HUES6 (cell line): ENCODE data around the gene TAF8.
"Not testable (repeated sequence)": the region's sequence is repeated elsewhere in the genome, so short reads cannot be mapped to it uniquely, and the experiment has no call there.

Source experiments
- H3K27ac ChIP-seq: 2 replicates; pipeline ENCODE4 v1.7.0; 2013; ENCODE audit warnings: low read depth, mild to moderate bottlenecking, low read length, inconsistent platforms
- H3K27me3 ChIP-seq: 2 replicates; pipeline ENCODE4 v1.6.1; 2013; ENCODE audit warnings: low read length; ENCODE audit not compliant: control insufficient read depth, insufficient read depth
- H3K36me3 ChIP-seq: 2 replicates; pipeline ENCODE4 v1.6.1; 2013; ENCODE audit warnings: low read length; ENCODE audit not compliant: control insufficient read depth, insufficient read depth
- H3K4me1 ChIP-seq: 2 replicates; pipeline ENCODE4 v1.6.1; 2013; ENCODE audit warnings: low read length; ENCODE audit not compliant: control insufficient read depth, insufficient read depth
- H3K4me3 ChIP-seq: 2 replicates; pipeline ENCODE4 v1.5.1; 2013; ENCODE audit warnings: low read depth, low read length
- H3K9ac ChIP-seq: one replicate; pipeline ENCODE4 v1.6.1; 2013; ENCODE audit warnings: mild to moderate bottlenecking, low read length
- H3K9me3 ChIP-seq: 2 replicates; pipeline ENCODE4 v1.6.1; 2013; ENCODE audit warnings: low read depth, low read length; ENCODE audit not compliant: control insufficient read depth, insufficient read depth

Gene TAF8

DNA sequence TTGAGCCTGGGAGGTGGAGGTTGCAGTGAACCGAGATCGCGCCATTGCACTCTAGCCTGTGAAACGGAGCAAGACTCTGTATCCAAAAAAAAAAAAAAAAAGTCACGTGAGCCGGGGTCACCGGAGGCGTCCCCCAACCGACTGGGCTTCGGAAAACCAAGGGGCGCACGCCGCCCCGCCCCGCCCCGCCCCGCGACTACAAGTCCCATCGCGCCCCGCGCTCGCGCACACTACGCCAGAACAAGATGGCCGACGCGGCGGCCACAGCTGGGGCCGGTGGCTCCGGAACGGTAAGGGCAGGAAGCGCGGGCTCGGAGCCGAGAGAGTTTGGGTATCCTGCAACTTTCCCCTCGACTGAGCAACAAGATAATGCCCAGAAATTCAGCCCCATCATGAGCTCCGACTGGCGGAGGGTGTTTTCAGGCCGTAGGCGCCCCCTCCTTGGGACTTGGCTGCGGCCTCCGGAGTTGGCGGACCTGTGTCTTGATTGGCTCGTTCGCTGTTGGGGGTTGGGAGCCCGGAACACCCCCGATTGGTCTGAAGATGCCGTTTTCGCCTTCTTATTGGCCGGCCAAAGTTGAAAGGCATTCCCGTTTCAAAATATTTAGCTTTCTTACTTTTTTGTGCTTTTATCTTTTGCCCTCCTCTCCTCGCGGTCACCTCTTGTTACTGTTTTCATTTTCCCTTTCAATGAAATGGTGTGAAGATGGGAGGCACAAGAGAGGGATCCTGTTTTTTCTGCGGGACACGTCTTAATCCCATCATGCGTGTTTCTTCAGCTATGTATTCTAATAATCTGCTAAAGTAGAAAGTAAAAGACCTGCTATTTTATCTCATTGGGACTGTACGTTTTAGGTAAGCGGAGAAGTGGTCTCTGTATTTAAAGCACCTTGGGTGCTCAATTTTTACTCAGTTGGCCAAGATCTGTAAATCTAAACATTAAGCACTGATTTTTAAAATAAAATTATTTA lies at the start of gene TAF8:
TSS of gene TAF8 (plus strand) at position 228 of the 971 bp plus-strand sequence. CDS start at position 246, 18 bp downstream.
- H3K4me1 ChIP-seq, result peaks cover 21% of the 10 kb centered on the region
- peaks cover 28% of the 10 kb centered on the region for H3K36me3 ChIP-seq
- H3K4me3 ChIP-seq, result peak within 1 kb of the TSS; percentile 97
- H3K27me3 ChIP-seq, result peaks cover 45% of the 10 kb centered on the region
- H3K27ac ChIP-seq, result peak within 1 kb of the TSS; percentile 97
- H3K9me3 ChIP-seq, result no peaks in the 10 kb centered on the region
- H3K9ac ChIP-seq, result peak within 1 kb of the TSS; percentile 99

GRCh38 chr6:42001506-42001905 lies 48.8 kb upstream of the TAF8 start:
- Histone ChIP-seq H3K27me3 (no peaks in the 10 kb centered on the region), H3K36me3 (no peaks in the 10 kb centered on the region), H3K9me3 (no peaks in the 10 kb centered on the region), H3K9ac (no peak overlapping the region), H3K27ac (no peak overlapping the region), H3K4me3 (no peak overlapping the region), H3K4me1 (no peaks in the 10 kb centered on the region)

- not testable (repeated sequence) for H3K4me1 ChIP-seq, H3K27ac ChIP-seq, H3K4me3 ChIP-seq, H3K27me3 ChIP-seq, H3K36me3 ChIP-seq, H3K9ac ChIP-seq, H3K9me3 ChIP-seq
Observed at GRCh38 chr6:42003658-42004057, 46.7 kb upstream of the TAF8 start.

DNA sequence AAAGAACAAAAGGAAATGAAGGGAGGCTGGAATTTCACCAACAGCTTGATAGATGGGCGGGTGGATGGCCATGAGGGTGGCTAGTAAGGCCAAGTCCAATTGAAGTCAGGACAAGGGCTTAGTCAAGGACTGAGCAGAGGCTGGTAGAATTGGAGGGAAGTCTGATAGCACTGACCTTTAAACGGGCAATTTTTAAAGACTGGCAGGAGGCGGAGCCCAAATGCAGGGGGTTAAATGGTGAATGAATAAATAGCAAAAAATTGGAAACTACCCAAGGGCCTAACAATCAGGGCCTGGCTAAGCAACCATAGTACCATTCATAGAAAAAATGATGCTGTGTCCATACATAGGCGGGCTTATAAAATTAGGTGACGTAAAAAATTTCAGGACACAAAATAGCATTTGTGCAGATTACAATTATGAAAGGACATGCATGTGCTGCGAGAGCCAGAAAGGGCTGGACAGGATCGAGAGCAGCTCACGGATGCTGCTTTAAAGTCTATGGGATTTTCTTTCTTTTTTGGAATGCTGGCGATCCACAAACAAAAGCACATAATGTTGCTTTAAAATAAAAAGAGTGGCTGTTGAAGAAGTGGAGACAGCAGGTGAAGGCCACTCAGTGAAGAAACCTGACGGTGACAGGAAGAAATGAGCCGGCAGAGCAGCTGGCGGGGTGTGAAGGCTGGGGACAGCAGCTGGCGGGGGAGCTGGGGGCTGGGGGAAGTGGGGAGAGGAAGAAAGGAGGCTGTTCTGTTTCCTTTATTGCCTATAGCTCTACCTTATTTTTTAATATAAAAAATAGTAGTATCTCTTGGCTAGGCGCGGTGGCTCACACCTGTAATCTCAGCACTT lies 42.8 kb upstream of the TAF8 start:
- Histone ChIP-seq H3K4me3 (no peak overlapping the region), H3K27ac (no peak overlapping the region)

GRCh38 chr6:42008138-42008528 lies 42.2 kb upstream of the TAF8 start:
- not testable (repeated sequence) for H3K4me3 ChIP-seq, H3K27me3 ChIP-seq, H3K36me3 ChIP-seq, H3K27ac ChIP-seq, H3K9me3 ChIP-seq, H3K9ac ChIP-seq
- peaks cover 11% of the 10 kb centered on the region for H3K4me1 ChIP-seq

More for the DNA sequence above, 42.8 kb upstream of the TAF8 start:
- Histone ChIP-seq H3K9me3 (no peaks in the 10 kb centered on the region), H3K27me3 (no peaks in the 10 kb centered on the region), H3K4me1 (peaks cover 11% of the 10 kb centered on the region), H3K9ac (no peak overlapping the region), H3K36me3 (no peaks in the 10 kb centered on the region)

DNA sequence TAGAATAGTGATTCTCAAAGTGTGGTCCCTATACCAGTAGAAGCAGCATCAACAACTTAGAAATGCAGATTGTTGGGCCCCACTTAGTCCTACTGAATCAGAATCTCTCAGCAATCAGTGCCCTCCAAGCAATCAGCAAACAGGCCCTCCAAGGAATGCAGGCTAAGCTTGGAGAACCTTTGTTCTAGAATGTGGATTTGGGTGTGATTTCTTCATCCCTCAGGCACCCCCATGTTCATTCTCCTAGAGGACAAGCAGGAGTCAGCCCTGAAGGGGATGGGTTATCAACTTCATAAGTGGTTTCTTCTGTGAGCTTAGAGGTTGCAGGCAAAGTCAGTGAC lies 40.5 kb upstream of the TAF8 start:
- no peak overlapping the region for H3K9ac ChIP-seq
- H3K36me3 ChIP-seq, result no peaks in the 10 kb centered on the region
- no peak overlapping the region for H3K27ac ChIP-seq
- H3K27me3 ChIP-seq, result no peaks in the 10 kb centered on the region
- no peak overlapping the region for H3K4me3 ChIP-seq
- H3K9me3 ChIP-seq, result no peaks in the 10 kb centered on the region
- H3K4me1 ChIP-seq, result peaks cover 11% of the 10 kb centered on the region

DNA sequence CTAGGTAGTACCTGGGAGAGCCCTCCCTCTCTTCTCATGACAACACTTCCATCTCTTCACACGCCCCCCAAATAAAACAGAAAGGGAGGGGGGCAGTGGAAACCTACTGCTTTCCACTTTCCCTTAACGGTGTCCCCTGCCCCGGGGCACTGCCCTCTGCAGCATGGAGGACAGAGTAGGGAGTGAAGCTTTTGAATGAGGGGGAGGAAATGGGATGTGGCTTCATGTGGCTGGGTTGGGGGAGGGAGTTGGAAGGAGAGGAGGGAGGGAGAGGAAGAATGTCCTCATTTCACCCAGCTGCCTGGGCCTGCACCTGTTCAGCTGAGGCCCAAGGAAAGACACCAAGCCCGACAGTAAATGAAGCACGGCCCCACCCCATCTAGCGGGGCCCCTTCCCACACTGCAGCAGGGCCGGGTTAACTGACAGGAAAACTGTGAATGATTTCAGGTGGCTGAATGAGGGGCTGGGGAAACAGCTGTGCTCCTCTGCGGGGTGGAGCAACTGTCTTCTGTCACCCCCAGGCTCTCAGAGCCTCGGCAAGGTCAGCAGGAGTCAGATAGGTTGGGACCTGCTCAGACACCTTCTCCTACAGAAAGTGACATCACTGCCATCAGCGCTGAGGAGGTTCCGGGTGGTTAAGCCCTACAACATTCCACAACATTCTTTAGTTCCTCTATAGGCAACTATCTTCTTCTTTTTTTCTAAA lies 40.0 kb upstream of the TAF8 start:
- H3K9ac ChIP-seq, result no peak overlapping the region

DNA sequence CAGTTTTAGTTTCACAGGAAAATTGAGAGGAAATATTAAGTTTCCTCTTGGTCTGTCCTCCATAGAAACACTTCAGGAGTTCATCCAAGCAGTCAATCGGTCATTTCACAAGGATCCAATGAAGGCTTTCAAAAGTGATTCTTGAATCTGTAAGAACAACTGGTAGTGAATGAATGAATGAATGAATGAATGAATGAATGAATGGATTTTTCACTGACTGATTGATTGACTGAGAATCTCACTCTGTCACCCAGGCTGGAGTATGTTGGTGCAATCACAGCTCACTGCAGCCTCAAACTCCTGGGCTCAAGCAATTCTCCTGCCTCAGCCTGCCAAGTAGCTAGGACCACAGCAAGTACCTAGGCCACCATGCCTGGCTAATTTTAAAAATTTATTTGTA lies 39.4 kb upstream of the TAF8 start:
- Histone ChIP-seq H3K9me3 (no peaks in the 10 kb centered on the region), H3K27ac (no peak overlapping the region), H3K27me3 (no peaks in the 10 kb centered on the region), H3K9ac (no peak overlapping the region), H3K4me1 (peaks cover 11% of the 10 kb centered on the region), H3K36me3 (no peaks in the 10 kb centered on the region), H3K4me3 (no peak overlapping the region)

More for the DNA sequence above, 40.0 kb upstream of the TAF8 start:
- H3K4me1 ChIP-seq, result peaks cover 11% of the 10 kb centered on the region
- H3K9me3 ChIP-seq, result no peaks in the 10 kb centered on the region
- H3K27ac ChIP-seq, result no peak overlapping the region
- no peak overlapping the region for H3K4me3 ChIP-seq
- H3K27me3 ChIP-seq, result no peaks in the 10 kb centered on the region
- H3K36me3 ChIP-seq, result no peaks in the 10 kb centered on the region

GRCh38 chr6:42012501-42013133 lies 37.7 kb upstream of the TAF8 start:
- H3K9me3 ChIP-seq, result no peaks in the 10 kb centered on the region
- H3K27ac ChIP-seq, result no peak overlapping the region
- no peaks in the 10 kb centered on the region for H3K27me3 ChIP-seq
- peaks cover 11% of the 10 kb centered on the region for H3K4me1 ChIP-seq
- H3K4me3 ChIP-seq, result no peak overlapping the region
- no peak overlapping the region for H3K9ac ChIP-seq
- no peaks in the 10 kb centered on the region for H3K36me3 ChIP-seq

GRCh38 chr6:42013134-42013516 lies 37.2 kb upstream of the TAF8 start:
- Histone ChIP-seq H3K9me3 (no peaks in the 10 kb centered on the region), H3K27ac (no peak overlapping the region), H3K36me3 (no peaks in the 10 kb centered on the region), H3K9ac (no peak overlapping the region), H3K4me1 (peaks cover 11% of the 10 kb centered on the region), H3K27me3 (no peaks in the 10 kb centered on the region), H3K4me3 (no peak overlapping the region)
